ENCODE data around the gene ZSWIM7.
"Not testable (repeated sequence)": the region's sequence is repeated elsewhere in the genome, so short reads cannot be mapped to it uniquely, and the experiment has no call there.

Gene ZSWIM7

GRCh38 chr17:15998031-15998562, 1.4 kb downstream of the ZSWIM7 start:
- no peak for DNase-seq (ENCODE audit: low spot score)

- DNase-seq (ENCODE audit: low spot score): peak; percentile 17
Measured at GRCh38 chr17:15996322-15996721, 3.2 kb downstream of the ZSWIM7 start.

- no peak for DNase-seq (ENCODE audit: low spot score)
Measured at GRCh38 chr17:15981646-15982580, 17.6 kb downstream of the ZSWIM7 start.

DNA sequence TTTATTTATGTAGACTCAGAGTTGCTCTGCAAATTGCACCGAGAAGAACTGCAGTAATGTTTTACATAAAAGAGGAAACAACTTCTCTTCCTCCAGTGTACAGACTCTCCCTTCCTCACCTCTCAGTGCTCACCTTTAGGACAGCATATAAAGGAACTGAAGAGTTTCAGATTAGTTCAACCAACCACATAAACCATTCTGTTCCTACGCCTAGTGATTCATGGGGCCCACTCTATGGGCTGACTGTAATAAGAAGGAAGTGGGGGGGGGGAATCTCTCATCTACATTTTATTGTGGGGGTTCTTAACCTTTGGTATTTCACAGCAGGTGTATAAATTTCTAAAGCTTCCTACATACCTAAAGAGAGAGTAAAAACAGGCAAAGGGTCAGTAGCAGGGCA, 18.3 kb downstream of the ZSWIM7 start:
- DNase-seq (ENCODE audit: low spot score): no peak

- DNase-seq (ENCODE audit: low spot score): not testable (repeated sequence)
Measured at GRCh38 chr17:15979013-15979412, 20.5 kb downstream of the ZSWIM7 start.

GRCh38 chr17:15978606-15979005, 20.9 kb downstream of the ZSWIM7 start:
- no peak for DNase-seq (ENCODE audit: low spot score)

DNA sequence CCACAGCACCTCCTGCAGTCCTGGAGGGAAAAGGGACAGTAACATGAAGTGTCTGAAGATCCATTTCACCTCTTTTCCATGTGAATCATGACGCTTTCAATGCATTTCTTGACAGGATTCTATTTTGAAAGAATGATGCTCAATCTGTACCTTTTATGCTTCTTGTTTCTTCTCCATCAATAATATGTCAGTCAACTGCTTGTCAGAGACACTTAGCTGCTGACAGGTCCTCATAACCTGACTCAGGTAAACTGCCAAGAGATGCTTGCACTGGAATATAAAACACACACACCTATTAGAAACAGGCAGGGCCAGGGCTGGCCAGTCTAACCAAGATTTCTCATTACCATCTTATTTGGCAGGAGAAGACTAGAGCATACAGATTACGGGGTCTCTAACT, 21.6 kb downstream of the ZSWIM7 start:
- DNase-seq (ENCODE audit: low spot score): no peak

- DNase-seq (ENCODE audit: low spot score): no peak
Measured at GRCh38 chr17:15973834-15974233, 25.7 kb downstream of the ZSWIM7 start.

DNA sequence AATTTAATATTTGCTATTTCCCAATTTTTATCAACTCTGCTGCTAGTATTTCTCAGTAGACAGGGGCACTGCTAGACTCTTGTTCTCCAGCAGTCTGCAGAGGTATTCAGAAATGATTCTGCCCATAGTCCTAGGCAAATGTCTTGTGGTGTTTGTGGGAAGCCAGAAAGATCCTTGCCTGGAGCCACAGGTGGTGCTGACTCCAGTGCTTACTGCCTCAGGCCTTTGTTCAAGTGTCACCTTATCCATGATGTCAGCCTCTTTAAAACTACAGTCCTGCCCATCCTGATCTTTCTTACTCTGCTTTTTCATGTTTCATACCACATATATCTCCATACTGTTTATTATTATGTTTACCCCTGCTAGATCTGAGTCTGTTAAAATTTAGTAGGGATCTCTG, 26.5 kb downstream of the ZSWIM7 start:
- DNase-seq (ENCODE audit: low spot score): no peak

DNA sequence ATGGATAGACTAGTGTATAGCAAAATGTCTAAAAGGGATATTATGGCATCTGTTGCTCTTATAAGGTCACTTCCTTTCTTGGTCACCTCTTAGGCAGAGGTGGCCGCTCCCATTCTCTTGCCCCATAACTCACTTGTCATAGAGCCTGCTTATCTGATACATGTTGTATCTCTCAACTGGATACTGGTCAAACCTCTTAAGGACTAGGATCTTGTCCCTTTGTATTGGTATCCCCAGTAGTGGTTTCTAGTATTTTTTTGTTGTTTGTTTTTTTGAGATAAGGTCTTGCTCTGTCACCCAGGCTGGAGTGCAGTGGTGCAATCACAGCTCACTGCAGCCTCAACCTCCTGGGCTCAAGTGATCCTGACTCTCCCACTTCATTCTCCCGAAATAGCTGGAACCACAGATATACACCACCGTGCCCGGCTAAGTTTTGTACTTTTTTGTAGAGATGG, 27.0 kb downstream of the ZSWIM7 start:
- no peak for DNase-seq (ENCODE audit: low spot score)

GRCh38 chr17:15971882-15972281, 27.6 kb downstream of the ZSWIM7 start:
- DNase-seq (ENCODE audit: low spot score): no peak

GRCh38 chr17:15971098-15971678, 28.3 kb downstream of the ZSWIM7 start:
- DNase-seq (ENCODE audit: low spot score): no peak

- no peak for DNase-seq (ENCODE audit: low spot score)
Measured at GRCh38 chr17:15970500-15970899, 29.0 kb downstream of the ZSWIM7 start.

DNA sequence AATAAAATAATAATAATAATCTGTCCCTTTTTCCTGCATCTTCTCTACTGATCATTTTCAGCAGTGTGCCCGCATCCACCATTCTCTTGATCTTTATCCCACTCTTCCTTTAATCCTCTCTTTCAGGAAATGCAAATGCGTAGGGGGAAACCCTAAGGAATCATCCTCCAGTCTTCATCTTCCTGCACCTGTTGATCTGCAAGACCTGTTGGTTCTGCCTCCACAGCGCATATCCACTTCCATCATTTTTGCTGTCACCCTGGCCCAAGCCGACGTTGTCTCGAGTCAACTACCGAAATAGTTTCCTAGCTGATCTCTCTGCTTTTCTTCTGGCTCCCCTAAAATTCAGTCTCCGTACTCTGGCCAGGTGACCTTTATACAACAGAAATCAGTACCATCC, 30.0 kb downstream of the ZSWIM7 start:
- no peak for DNase-seq (ENCODE audit: low spot score)

DNA sequence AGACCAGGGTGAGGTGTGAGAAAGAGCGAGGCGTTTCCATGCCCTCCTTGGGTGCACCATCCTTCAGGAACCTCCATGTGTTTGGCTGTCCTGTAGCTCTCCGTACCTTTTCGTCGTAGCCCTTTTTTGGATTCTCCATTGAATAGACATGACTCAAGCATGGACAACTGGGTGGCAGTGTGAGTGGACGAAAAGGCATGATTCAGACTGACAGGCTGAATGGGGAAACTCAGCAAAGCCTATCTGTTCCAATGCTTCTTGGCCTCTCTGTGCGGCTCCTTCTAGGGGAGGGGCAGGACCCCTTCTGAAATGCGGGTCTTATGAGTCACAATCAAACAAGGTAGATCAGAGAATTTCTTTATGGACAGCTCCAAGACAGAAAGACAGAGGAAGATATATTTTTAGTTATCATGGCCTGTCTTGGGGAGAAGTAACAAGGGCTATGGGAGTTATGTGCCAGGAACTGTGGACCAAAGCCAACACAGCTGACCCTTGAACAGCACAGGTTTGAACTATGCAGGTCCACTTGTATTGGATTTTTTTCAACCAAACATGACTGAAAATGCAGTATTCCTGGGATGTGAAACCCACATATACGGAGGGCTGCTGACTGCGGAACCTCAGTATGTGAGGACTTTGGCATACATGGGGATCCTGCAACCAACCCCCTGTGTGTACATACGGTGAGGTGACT, 31.7 kb downstream of the ZSWIM7 start:
- DNase-seq (ENCODE audit: low spot score): no peak

- no peak for DNase-seq (ENCODE audit: low spot score)
Measured at GRCh38 chr17:15966879-15967248, 32.6 kb downstream of the ZSWIM7 start.

DNA sequence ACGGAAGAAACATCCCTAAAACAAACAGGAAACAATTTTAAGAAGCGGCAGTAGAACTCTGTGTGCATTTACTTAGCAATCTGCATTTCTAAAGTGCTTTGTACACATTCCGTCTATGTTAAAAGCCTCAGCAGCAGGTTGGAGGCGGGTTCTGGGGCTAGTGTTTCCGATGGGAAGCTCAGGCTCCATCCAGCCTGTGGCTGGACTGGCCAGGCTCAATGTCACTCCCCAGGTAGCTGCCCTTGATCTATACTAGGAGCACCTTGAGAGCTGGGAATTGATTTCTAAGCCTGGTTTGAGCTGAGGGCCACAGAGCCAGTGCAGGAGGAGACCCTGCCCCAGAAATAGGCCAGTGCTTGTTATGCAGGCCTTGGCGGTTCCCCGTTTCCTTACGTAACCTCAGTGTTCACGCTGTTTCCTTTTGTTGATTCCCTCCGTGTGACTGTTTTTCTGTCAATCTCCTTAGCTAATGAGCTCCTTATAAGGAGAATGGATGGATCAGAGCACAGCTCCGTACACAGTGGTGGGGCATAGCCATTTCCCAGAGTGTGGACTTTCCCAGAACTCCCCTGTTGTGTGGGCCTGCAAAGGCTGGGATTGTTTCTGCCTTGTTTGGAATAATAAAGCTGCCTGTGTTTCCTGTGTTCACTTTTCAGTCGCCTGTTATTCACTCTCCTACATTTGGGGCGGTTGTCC, 33.2 kb downstream of the ZSWIM7 start:
- peak; percentile 68 for DNase-seq (ENCODE audit: low spot score)

DNA sequence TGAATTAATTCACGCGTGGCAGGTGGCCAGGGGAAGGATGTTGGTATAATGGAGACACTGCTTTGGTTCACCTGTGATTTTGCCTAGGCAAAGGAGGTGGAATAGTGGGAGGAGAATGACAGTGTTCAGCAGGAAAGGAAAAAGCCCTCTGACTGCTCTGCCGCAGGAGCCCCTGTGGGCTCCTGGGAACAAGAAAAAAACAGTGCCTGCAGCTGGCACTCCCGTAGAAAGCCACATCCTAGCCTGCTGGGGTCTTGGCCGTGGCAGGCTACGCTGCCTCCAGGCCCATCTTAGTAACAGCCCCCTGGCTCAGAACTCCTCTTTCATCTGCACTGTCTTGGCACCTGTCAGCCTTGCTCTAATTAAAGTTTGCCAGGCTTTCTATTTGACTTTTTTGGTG, 34.0 kb downstream of the ZSWIM7 start:
- no peak for DNase-seq (ENCODE audit: low spot score)

DNA sequence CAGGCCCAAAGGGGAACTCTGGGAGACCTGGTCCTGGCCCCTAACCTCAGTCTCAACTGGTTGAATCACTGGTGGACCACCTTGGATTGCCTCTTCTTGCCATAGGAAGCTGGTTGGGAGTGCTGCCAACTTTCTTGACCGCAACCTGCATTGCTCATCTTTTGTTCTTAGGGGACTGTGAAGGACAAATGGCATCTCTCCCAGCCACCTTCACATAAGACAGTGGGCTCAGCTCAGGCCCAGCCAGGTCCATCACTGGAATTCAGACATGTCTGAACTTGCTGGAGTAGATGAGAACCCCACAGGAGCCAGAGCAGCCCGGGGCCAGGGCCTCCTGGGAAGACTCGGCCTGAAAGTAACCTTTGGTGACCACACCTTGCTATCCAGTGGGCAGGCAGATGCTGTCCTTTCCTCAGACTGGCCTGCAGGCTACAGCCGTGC, 35.8 kb downstream of the ZSWIM7 start:
- no peak for DNase-seq (ENCODE audit: low spot score)

DNA sequence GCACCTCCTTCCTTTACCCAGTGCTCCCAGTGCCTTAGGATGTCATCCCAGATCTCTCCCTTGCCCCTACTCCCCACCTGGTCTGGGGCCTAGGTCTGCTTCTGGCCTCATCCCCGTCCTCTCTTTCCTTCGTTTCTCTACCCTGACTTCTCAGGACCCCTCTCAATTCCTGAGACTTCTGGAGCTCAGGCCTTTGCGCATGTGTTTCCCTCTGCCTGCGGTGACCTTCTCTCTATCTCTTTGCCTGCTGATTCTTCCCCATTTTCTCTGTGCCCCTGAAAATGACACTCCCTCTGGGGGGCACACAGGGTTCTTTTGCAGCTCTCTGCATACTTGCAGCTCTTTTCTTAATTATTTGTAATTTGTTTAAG, 41.0 kb downstream of the ZSWIM7 start:
- DNase-seq (ENCODE audit: low spot score): no peak

DNA sequence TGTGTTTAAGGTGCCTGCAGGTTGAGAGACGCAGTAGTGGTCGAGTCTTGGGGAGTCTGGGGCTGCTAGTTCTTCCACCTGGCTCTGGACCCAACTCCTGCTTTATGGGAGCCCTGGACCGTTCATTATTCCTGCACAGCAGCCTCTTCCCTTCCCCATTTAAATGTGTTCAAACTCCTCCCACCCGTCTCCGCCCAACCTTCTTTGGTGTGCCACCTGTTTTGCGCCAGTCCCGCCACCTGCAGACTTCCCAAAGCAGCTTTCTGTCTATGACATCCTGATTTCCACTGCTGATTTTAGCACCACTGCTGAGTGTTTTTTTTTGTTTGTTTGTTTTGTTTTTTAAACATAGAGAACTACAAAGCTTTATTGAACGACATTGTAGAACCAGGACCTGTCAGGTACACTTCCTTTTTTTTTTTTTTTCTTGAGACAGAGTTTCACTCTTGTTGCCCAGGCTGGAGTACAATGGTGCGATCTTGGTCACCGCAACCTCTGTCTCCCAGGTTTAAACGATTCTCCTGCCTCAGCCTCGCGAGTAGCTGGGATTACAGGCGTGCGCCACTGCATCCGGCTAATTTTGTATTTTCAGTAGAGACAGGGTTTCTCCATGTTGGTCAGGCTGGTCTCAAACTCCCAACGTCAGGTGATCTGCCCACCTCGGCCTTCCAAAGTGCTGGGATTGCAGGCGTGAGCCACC, 41.7 kb downstream of the ZSWIM7 start:
- no peak for DNase-seq (ENCODE audit: low spot score)

Measured in ecto neural progenitor cell (in vitro differentiated cells).